ENCODE data around the gene DDAH1.

- TF ChIP-seq CTCF (conservative IDR thresholded peaks at IDR 0.05; ENCODE audit: low read depth in 2 of 2) (no peak), EZH2phosphoT487 (IDR thresholded peaks at IDR 0.05; ENCODE audit: unreplicated experiment) (no peak), CREB1 (CRISPR knock-in tag; IDR thresholded peaks at IDR 0.05; ENCODE audit: low read depth) (no peak), EZH2 (IDR thresholded peaks at IDR 0.05; ENCODE audit: low read depth, unreplicated experiment) (no peak), POLR2AphosphoS5 (IDR thresholded peaks at IDR 0.05; ENCODE audit: low read depth) (no peak), REST (IDR thresholded peaks at IDR 0.05; ENCODE audit: unreplicated experiment) (no peak)
Observed at GRCh38 chr1:85289848-85290335, 175.1 kb downstream of the DDAH1 start.

Data from GM23338 (cell line).